Lung (tissue), 12 donors: ENCODE measurements around the gene RTTN. TPM values are rescaled to one million over a fixed set of nuclear protein-coding genes. Genes with fewer than 3 reads are reported as not detected.

ENCODE experiments used
- ATAC-seq: fragments of 200-7000 bp; cut with Tn5 transposase; one replicate; pipeline ENCODE4 v1.9.1; 2020; ENCODE audit warnings: moderate number of reproducible peaks; ENCODE audit not compliant: insufficient read depth, low FRiP score
- DNase-seq, 3 donors: peaks; one replicate each; pipeline ENCODE4 v3.0.0-alpha.2; 2013 to 2017
- H3K27ac ChIP-seq, 2 donors: one replicate each; pipeline ENCODE4 v1.5.1; 2013; ENCODE audit warnings: mild to moderate bottlenecking in 2 of 2, moderate library complexity in 2 of 2, control low read depth in 1 of 2, inconsistent platforms in 1 of 2, low read depth in 1 of 2, low read length in 1 of 2
- H3K27me3 ChIP-seq, 3 donors: one replicate each; pipeline ENCODE4 v1.5.1; 2013; ENCODE audit warnings: low read length in 2 of 3; ENCODE audit not compliant: control insufficient read depth in 3 of 3, insufficient read depth in 3 of 3
- H3K36me3 ChIP-seq, 4 donors: one replicate each; pipeline ENCODE4 v1.5.1; 2013; ENCODE audit warnings: low read length in 4 of 4, mild to moderate bottlenecking in 1 of 4, moderate library complexity in 1 of 4; ENCODE audit not compliant: control insufficient read depth in 4 of 4, insufficient read depth in 4 of 4
- H3K4me1 ChIP-seq, 5 donors: one replicate each; pipeline ENCODE4 v1.5.1; 2013; ENCODE audit warnings: low read length in 5 of 5, mild to moderate bottlenecking in 2 of 5, moderate library complexity in 1 of 5; ENCODE audit not compliant: control insufficient read depth in 5 of 5, insufficient read depth in 5 of 5
- H3K4me3 ChIP-seq: one replicate; pipeline ENCODE4 v1.5.1; 2013; ENCODE audit warnings: mild to moderate bottlenecking, control low read depth, moderate library complexity
- H3K9ac ChIP-seq, 2 donors: one replicate each; pipeline ENCODE4 v1.5.1; 2013; ENCODE audit warnings: low read length in 2 of 2, control low read depth in 1 of 2; ENCODE audit not compliant: insufficient read depth in 1 of 2
- H3K9me3 ChIP-seq, 4 donors: one replicate each; pipeline ENCODE4 v1.5.1; 2013; ENCODE audit warnings: low read length in 3 of 4, mild to moderate bottlenecking in 1 of 4, moderate library complexity in 1 of 4; ENCODE audit not compliant: control insufficient read depth in 4 of 4, insufficient read depth in 3 of 4
- CTCF ChIP-seq: IDR thresholded peaks from 2 replicates; pipeline ENCODE4 v1.5.1; 2012; ENCODE audit warnings: mild to moderate bottlenecking; ENCODE audit errors: control extremely low read depth, extremely low read depth
- WGBS, 2 donors: extraction: QIAGEN DNeasy Blood & Tissue Kit; methylation state at CpG; one replicate each; pipeline ENCODE4 v1.1.7; 2013; 5-methylcytosine and 5-hydroxymethylcytosine counted together
- polyA plus RNA-seq, 2 donors: library from polyadenylated mRNA; stranded (reverse); fragments of 200-250 nt; gene quantifications; one replicate each; pipeline ENCODE4 v1.2.1, GENCODE V29; 2013
- total RNA-seq, 2 donors: library from RNA; depleted of rRNA in 1 of 2; stranded (reverse); fragments of >200 nt in 1 of 2; gene quantifications; one replicate each; pipeline ENCODE4 v1.2.1, GENCODE V29; 2014 to 2021
- donor health status: control.
- donor health status: control.
- donor health status: Bipolar disorder and iron deficiency.
- donor health status: healthy.
- donor health status: DM: yes; HTN: yes; CAD: no.

RTTN gene
- total and polyA plus RNA-seq, 4 donors: 2.1 to 50.8 (median 9.2) TPM

GRCh38 chr18:70037431-70038061 lies 167.9 kb downstream of the RTTN start:
- TF ChIP-seq CTCF: no peak
- Histone ChIP-seq H3K27ac (no peak overlapping the region), H3K9ac (no peak overlapping the region), H3K27me3 (no peaks in the 10 kb centered on the region), H3K36me3 (peaks cover 0 to 10% (median 5%) of the 10 kb centered on the region in 4 donors), H3K4me1 (no peaks in the 10 kb centered on the region), H3K9me3 (no peaks in the 10 kb centered on the region), H3K4me3 (no peak overlapping the region)
- WGBS, 2 donors: 96 to 97% methylated on average over 6 of the region's 6 CpGs
- ATAC-seq (no peak), DNase-seq (no peak)

GRCh38 chr18:70036771-70037347 lies 168.6 kb downstream of the RTTN start:
- peaks cover 0 to 10% (median 5%) of the 10 kb centered on the region in 4 donors for H3K36me3 ChIP-seq
- H3K4me1 ChIP-seq: no peaks in the 10 kb centered on the region
- DNase-seq (no peak), ATAC-seq (no peak)
- 93 to 94% methylated on average over 8 of the region's 8 CpGs for WGBS, 2 donors
- H3K27ac ChIP-seq: no peak overlapping the region
- no peaks in the 10 kb centered on the region for H3K27me3 ChIP-seq
- TF ChIP-seq CTCF: no peak
- H3K9ac ChIP-seq: no peak overlapping the region
- no peak overlapping the region for H3K4me3 ChIP-seq
- H3K9me3 ChIP-seq: no peaks in the 10 kb centered on the region

- ATAC-seq: no peak
- Histone ChIP-seq H3K4me1 (no peaks in the 10 kb centered on the region), H3K9ac (no peak overlapping the region), H3K36me3 (peaks cover 0 to 10% (median 5%) of the 10 kb centered on the region in 4 donors), H3K27me3 (no peaks in the 10 kb centered on the region), H3K27ac (no peak overlapping the region), H3K4me3 (no peak overlapping the region), H3K9me3 (no peaks in the 10 kb centered on the region)
- no peak for DNase-seq
- no peak for TF ChIP-seq CTCF
- 99% methylated on average over 2 of the region's 2 CpGs for WGBS, 2 donors
Observed at GRCh38 chr18:70036168-70036567, 169.3 kb downstream of the RTTN start.
